HUES64 (cell line): ENCODE results near the gene BCKDK.
"Not testable (repeated sequence)": the region's sequence is repeated elsewhere in the genome, so short reads cannot be mapped to it uniquely, and the experiment has no call there.

Experiments used
- H3K27ac ChIP-seq: 2 replicates; pipeline ENCODE4 v1.7.0; 2013; ENCODE audit warnings: low read depth, low read length, inconsistent platforms
- H3K27me3 ChIP-seq: 2 replicates; pipeline ENCODE4 v1.6.1; 2013; ENCODE audit warnings: mild to moderate bottlenecking, low read length; ENCODE audit not compliant: insufficient read depth
- H3K36me3 ChIP-seq: 2 replicates; pipeline ENCODE4 v1.6.1; 2013; ENCODE audit warnings: mild to moderate bottlenecking, low read length; ENCODE audit not compliant: insufficient read depth
- H3K4me1 ChIP-seq: 2 replicates; pipeline ENCODE4 v1.6.1; 2013; ENCODE audit warnings: mild to moderate bottlenecking, low read length, moderate library complexity; ENCODE audit not compliant: insufficient read depth
- H3K4me3 ChIP-seq: 2 replicates; pipeline ENCODE4 v1.5.1; 2013; ENCODE audit warnings: mild to moderate bottlenecking, low read length, moderate library complexity
- H3K9ac ChIP-seq: 2 replicates; pipeline ENCODE4 v1.6.1; 2013; ENCODE audit warnings: mild to moderate bottlenecking, low read depth, low read length
- H3K9me3 ChIP-seq: 2 replicates; pipeline ENCODE4 v1.6.1; 2013; ENCODE audit warnings: low read depth, low read length; ENCODE audit not compliant: insufficient read depth
- WGBS: fragments of 150-250, 120-280 bp; methylation state at CpG from one replicate; pipeline ENCODE4 v1.1.7; 2013; ENCODE audit warnings: missing lambda C conversion rate; 5-methylcytosine and 5-hydroxymethylcytosine counted together

Gene BCKDK

GRCh38 chr16:31147574-31147973 is 39.4 kb downstream of the BCKDK start:
- WGBS = 90% methylated on average over 3 of the region's 3 CpGs
- Histone ChIP-seq H3K9me3 (no peaks in the 10 kb centered on the region), H3K9ac (no peak overlapping the region)

DNA sequence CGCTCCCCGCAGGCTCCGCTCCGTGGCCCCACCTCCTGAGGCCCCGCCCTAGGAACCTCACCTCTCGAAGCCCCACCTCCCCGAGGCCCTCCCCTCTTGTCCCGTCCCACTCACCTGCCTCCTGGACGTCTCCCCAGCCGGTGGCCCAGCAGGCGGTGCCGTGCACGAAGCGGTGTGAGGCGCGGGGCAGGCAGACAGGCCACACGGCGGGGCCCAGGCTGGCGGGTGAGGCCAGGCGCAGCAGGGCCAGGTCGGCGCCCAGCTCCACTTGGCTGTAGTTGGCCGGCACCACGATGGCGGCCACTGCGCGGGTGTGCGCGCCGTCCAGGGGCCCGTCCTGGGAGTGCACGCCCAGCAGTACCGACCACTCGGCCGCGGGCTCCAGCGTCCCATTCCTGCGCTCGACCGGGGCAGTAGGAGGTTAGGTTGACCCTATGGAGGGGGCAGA is 40.1 kb downstream of the BCKDK start:
- Histone ChIP-seq H3K27me3 (peaks cover 37% of the 10 kb centered on the region), H3K4me1 (0 out of 2 replicates have a peak, but pooled peaks cover 6% of the 10 kb centered on the region)

More at GRCh38 chr16:31147574-31147973, 39.4 kb downstream of the BCKDK start:
- Histone ChIP-seq H3K4me1 (0 out of 2 replicates have a peak, but pooled peaks cover 6% of the 10 kb centered on the region), H3K4me3 (peak overlapping the region; percentile 52; the same call in 1 of the 2 replicates), H3K36me3 (no peaks in the 10 kb centered on the region), H3K27ac (no peak overlapping the region), H3K27me3 (peaks cover 45% of the 10 kb centered on the region)

GRCh38 chr16:31148896-31149295 is 40.7 kb downstream of the BCKDK start:
- Histone ChIP-seq H3K4me3 (peak overlapping the region; percentile 52; the same call in 1 of the 2 replicates), H3K9ac (no peak overlapping the region), H3K9me3 (no peaks in the 10 kb centered on the region), H3K27me3 (peaks cover 32% of the 10 kb centered on the region), H3K4me1 (0 out of 2 replicates have a peak, but pooled peaks cover 6% of the 10 kb centered on the region), H3K36me3 (no peaks in the 10 kb centered on the region), H3K27ac (no peak overlapping the region)
- 91% methylated on average over 25 of the region's 25 CpGs for WGBS

More for the DNA sequence above, 40.1 kb downstream of the BCKDK start:
- no peaks in the 10 kb centered on the region for H3K9me3 ChIP-seq
- peak overlapping the region; percentile 24; the same call in 1 of the 2 replicates for H3K9ac ChIP-seq
- peak overlapping the region; percentile 52 for H3K4me3 ChIP-seq
- 46% methylated on average over 40 of the region's 40 CpGs for WGBS
- H3K27ac ChIP-seq = no peak overlapping the region
- H3K36me3 ChIP-seq = no peaks in the 10 kb centered on the region

DNA sequence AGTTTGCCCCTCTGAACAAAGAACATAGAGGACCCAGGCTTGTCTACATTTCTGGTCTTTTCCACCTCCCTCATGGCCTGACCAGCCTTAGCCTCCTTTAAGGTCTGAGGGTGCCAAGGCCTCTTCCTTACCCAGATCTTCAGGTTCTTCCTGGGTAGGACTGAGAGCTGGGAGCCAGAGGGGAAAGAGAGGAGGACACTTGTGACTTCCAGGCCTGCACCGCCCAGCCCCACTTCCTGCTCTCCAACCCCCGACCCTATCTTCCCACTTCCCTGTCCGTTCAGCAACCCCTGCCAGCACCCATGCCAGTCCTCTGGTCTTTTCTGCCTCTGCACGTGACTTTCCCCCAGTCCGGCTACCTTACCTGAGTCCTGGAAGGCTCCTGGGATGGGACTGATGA is 41.1 kb downstream of the BCKDK start:
- 81% methylated on average over 5 of the region's 5 CpGs for WGBS

GRCh38 chr16:31149894-31150890 is 42.0 kb downstream of the BCKDK start, which contains the start of gene PRSS36:
TSS of gene PRSS36 (minus strand) at chr16:31150066. CDS start at chr16:31150035, 31 bp downstream.
- H3K4me3 ChIP-seq = no peak within 1 kb of the TSS
- 82% methylated on average over 11 of the region's 11 CpGs for WGBS
- H3K27me3 ChIP-seq = peaks cover 32% of the 10 kb centered on the region
- no peak within 1 kb of the TSS for H3K9ac ChIP-seq
- H3K9me3 ChIP-seq = no peaks in the 10 kb centered on the region
- 0 out of 2 replicates have a peak, but pooled peaks cover 6% of the 10 kb centered on the region for H3K4me1 ChIP-seq
- no peaks in the 10 kb centered on the region for H3K36me3 ChIP-seq
- no peak within 1 kb of the TSS for H3K27ac ChIP-seq

More for the DNA sequence above, 41.1 kb downstream of the BCKDK start:
- Histone ChIP-seq H3K4me3 (no peak overlapping the region), H3K9me3 (no peaks in the 10 kb centered on the region), H3K27ac (no peak overlapping the region), H3K4me1 (0 out of 2 replicates have a peak, but pooled peaks cover 6% of the 10 kb centered on the region), H3K9ac (no peak overlapping the region), H3K27me3 (peaks cover 32% of the 10 kb centered on the region), H3K36me3 (no peaks in the 10 kb centered on the region)

- H3K9ac ChIP-seq, H3K4me3 ChIP-seq, H3K4me1 ChIP-seq, H3K36me3 ChIP-seq, H3K27ac ChIP-seq, H3K9me3 ChIP-seq: not testable (repeated sequence)
- H3K27me3 ChIP-seq = peaks cover 27% of the 10 kb centered on the region
- 93% methylated on average over 5 of the region's 6 CpGs for WGBS
Measured at GRCh38 chr16:31150976-31151375, 42.8 kb downstream of the BCKDK start.

DNA sequence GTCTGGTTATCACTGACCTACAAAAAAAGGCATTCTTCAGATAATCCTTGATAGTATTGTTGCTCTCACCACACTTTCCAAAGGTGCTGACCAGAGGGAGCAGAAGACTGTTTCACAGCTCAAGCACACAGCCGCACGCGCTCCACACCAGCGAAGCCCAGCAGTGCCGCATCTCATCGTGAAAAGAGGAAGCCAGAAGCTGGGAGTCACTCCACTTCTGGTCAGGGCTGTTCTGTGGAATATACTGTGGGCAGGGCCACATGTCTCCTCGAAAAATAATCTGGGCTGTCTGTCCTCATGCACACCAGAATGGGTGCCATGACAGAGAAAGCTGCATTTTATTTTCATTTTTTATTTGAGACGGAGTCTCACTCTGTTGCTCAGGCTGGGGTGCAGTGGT is 49.0 kb downstream of the BCKDK start:
- no peaks in the 10 kb centered on the region for H3K36me3 ChIP-seq
- 87% methylated on average over 8 of the region's 8 CpGs for WGBS
- H3K27me3 ChIP-seq = no peaks in the 10 kb centered on the region
- no peaks in the 10 kb centered on the region for H3K9me3 ChIP-seq
- no peak overlapping the region for H3K4me3 ChIP-seq
- no peaks in the 10 kb centered on the region for H3K4me1 ChIP-seq
- no peak overlapping the region for H3K9ac ChIP-seq
- H3K27ac ChIP-seq = no peak overlapping the region
